ENCODE data around the gene MSL3B.
"Not testable (repeated sequence)": the region's sequence is repeated elsewhere in the genome, so short reads cannot be mapped to it uniquely, and the experiment has no call there.

MSL3B gene

GRCh38 chr2:233867993-233868532, at the start of gene MSL3B:
Gene MSL3B, minus strand, starts transcription at chr2:233868386.
- peak; percentile 59 for DNase-seq

GRCh38 chr2:233917116-233917515, 48.9 kb upstream of the MSL3B start, which contains the start of gene TRPM8:
Gene TRPM8, plus strand, starts transcription at chr2:233917373. Its CDS starts 9,165 bp downstream, at chr2:233926538.
- no peak for DNase-seq

DNA sequence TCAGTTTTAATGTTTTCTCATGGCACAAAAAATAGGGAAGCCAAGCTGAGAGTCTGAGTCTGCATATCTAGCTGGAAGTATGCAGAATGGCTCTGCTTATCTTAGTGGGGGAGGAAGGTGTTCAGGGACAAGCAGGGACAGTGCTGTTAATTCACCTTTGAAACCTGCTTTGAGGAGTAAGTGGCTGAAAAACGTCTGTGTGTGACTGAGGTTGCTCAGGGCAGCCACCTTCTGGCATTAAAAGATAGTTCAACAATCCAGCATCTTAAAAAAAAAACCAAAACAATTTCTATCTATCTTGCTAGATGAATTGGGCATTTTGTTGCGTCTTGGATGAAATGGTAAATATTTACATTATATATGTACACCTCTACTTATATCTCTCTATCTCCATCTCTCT, 46.9 kb upstream of the MSL3B start:
- no peak for DNase-seq

DNA sequence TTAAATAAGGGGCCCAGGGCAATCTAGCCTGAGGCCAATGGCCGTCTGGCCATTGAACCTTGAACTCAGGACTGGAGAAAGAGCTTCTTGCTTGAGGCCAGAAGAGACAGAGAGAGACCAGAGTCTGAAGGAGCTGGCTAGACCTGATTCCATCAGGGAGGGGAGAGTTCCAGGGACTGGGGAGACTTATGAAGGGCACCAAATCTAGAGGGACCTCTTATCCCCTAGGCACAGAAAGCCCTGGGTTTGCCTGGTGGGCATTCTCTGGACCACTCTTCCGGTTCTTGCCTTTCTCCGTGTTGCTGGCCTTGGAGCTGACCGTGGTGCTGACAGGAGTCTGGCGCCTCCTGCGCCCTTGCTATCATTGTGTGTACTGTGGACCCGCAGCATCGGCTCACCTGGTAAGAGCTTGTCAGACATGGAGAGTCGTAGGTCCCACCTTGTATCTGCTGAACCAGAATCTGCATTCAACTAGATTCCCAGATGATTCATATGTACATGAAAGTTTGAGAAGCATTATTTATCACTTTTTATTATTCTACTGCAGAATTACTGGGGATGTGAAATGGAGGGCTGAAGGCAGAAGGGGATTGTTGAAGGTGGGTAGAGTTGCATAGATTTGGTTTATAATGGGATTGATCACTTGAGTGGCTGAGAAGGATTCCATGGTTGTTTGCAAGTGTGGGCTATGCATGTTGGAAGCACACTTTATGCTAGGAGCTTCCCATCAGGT, 44.7 kb upstream of the MSL3B start:
- DNase-seq, result no peak

GRCh38 chr2:233907627-233908026, 39.4 kb upstream of the MSL3B start:
- DNase-seq, result no peak

GRCh38 chr2:233905945-233906344, 37.8 kb upstream of the MSL3B start:
- DNase-seq, result no peak

- DNase-seq, result no peak
Observed at GRCh38 chr2:233901884-233902283, 33.7 kb upstream of the MSL3B start.

DNA sequence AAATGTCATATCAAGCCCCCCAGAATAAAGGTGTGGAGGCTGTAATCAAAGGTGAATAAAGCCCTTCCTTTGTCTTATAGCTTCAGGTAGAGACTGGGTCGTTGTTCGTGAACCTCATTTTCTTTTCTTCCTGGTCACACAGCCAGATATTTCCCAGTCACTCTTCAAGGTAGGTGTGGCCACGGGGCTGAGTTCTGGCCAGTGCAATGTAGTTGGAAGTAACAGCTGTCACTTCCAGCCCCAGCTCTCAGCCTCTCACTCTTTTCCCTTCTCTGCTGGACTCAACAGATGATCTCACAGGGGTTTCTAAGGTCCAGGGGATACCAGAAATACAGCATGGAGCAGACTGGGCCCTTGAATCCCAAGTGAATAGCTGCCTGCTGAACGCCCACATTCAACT, 33.2 kb upstream of the MSL3B start:
- DNase-seq, result no peak

DNA sequence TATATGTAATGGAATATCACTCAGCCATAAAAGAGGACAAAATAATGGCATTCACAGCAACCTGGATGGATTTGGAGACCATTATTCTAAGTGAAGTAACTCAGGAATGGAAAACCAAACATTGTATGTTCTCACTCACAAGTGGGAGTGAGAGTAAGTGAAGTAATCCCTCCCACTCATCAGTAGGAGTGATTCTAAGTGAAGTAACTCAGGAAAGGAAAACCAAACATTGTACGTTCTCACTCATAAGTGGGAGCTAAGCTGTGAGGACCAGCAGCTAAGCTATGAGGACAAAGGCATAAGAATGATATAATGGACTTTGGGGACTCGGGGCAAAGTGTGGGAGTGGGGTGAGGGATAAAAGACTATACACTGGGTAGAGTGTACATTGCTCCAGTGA, 28.1 kb upstream of the MSL3B start:
- DNase-seq, result not testable (repeated sequence)

- no peak for DNase-seq
Observed at GRCh38 chr2:233892793-233893192, 24.6 kb upstream of the MSL3B start.

DNA sequence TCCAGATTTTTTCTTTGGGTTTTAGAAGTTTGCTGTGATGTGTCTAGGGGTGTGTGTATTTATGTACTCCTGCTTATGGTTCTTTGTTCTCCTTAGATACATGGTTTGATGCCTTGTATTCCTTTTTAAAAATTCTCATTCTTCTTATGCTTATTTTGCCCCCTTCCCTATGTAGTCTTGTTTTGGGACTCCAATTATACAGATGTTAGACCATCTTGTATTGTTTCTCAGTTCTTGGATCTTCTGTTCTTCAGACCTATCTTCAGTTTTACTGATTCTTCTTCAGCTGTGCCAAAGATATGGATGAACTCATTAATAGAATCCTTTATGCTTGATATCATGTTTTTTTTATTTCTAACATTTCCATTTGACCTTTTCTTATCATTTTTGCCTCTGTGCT, 14.2 kb upstream of the MSL3B start:
- DNase-seq, result no peak

DNA sequence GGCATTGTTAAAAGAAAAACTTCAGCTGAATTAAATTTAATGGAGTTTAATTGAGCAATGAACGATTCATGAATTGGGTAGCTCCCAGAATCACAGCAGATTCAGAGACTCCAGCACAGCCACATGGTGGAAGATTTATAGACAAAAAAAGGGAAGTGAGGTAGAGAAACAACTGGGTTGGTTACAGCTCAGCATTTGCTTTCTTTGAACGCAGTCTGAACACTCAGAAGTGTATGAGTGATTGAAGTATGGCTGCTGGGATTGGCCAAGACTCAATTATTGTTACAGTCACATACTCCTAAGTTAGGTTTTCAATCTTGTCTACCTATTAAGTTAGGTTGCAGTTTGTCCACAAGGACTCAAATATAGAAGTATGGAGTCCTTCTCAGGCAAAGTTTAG, 3.9 kb upstream of the MSL3B start:
- not testable (repeated sequence) for DNase-seq

DNA sequence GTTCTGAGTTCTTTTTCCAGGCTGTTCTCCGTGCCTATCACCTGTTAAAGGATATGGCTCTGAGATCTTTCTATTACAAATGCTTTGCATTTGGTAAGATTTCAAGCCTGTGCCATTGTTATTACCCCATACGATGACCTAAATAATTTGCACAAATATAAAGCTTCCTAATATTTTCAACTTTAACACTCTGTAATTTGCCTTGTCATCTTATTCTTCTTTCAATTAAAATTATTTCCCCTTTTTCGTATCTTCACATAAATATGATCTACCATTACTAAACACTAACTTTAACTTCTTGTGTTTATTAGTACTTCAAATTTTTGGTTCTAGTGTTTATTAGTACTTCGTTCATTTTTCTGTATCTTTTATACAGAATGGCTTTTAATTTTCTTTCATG, 3.2 kb upstream of the MSL3B start:
- DNase-seq, result no peak

DNA sequence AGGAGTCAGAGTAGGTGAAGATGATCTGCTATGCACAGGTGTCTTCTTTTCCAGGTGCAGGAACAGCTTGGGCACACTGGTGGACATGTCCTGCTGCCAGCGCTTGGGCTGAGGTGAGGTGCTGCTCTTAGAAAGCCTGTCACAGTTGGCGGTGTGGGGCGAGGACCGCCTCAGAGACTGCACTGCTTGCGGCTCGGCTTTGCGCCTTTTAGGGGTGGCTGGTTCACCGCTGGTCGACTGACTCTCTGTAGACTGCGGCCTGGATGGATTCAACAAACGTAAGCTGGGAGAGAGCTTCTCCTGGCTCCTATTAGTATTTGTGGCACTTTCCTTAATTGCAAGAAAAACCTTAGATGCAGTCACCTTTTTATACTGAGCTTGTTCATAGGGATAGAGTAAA, 1.7 kb downstream of the MSL3B start:
- no peak for DNase-seq

DNA sequence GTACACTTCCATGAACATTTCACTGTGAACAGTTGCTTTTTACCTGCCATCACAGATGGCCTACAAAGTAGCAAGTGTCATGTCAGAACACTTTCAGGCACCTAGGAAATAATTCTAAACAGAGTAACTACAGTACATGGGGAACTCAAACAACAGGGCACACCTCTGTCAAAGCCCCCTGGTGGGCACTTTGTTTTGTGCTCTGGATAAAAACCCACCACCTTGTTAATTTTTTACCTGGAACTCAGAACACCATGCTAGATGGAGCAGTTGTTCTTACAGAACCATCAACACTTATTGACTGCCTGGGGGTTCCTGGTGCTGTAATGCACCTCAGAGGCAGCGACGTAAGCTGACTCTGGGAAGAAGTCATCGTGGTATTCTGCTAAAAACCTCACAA, 2.3 kb downstream of the MSL3B start:
- no peak for DNase-seq

DNA sequence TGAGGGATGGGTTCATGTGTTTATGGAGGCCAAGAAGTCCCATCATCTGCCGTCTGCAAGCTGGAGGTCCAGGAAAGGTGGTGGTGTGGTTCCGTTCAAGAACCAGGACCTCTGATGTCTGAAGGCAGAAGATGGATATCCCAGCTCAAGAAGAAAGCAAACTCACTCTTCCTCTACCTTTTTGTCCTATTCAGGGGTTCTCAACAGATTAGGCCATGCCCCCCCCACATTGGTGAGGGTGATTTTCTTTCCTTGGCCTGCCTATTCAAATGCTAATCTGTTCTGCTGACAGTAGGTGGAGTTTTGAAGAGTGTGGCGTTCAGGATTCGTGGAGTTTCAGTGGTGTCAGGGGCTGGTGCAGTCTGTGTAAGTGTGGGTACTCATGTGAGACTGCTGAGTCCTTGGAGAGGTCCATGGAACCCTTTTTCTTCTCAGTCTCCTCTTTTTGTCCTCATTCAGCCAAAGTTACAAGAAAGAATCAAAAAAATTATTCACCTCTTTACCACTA, 5.9 kb downstream of the MSL3B start:
- no peak for DNase-seq

DNA sequence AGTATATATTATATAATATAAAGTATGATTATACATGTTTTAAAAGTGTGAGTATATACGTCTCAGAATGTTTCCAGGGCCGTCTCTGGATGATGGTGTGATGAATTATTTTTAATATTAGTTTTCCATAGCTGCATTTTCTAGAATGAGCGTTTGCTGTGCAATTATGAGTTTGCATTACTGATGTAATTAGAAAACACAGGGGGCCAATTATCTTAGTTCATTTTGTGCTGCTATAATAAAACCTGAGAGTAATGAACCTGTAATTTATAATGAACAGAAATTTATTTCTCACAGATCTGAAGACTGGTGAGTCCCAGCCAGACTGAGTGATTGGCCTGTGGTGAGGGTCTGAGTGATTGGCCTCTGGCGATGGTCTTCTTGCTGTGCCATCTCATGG, 9.9 kb downstream of the MSL3B start:
- no peak for DNase-seq

- DNase-seq, result peak; percentile 38
Observed at GRCh38 chr2:233857511-233858141, 10.6 kb downstream of the MSL3B start.

- DNase-seq, result no peak
Observed at GRCh38 chr2:233856184-233856583, 12.0 kb downstream of the MSL3B start.

- DNase-seq, result no peak
Observed at GRCh38 chr2:233855345-233855744, 12.8 kb downstream of the MSL3B start.

DNA sequence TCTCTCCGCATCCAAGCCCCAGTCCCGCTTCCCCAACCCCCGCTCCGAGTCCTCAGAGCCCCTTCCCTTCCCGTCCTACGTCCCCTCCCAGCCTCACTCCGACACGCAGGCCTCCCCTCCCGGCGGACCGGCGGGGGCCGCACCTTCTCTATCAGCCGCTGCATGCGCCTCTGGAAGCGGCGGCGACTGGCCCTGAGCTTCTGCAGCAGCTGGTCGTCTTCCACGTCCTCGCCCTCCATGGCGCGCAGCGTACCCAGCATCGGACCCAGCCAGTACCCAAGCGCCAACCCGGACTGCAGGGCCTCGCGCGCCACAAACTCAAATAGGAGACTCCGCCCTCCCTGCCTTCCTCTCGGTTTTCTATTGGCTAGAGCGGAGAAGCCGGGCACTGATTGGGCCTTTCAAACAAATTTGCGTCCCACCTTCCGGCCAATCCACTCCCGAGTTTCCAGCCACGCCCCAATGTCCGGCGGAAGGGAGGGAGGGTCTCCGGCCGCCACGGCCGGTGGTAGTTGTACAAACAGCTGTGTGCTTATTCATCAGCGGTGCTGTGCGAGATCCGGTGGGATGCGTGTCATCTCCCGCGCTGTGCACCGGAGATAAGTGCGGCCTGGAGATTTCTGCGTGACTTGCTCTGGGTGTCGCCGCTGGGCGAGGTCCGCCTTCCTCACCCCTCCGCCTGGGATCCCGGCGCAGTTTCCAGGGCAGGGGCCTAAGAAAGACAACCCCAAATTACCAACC, 13.8 kb downstream of the MSL3B start, which contains the start of gene HJURP:
TSS of gene HJURP (minus strand) at position 295 of the 741 bp plus-strand sequence. CDS start at position 260, 35 bp downstream.
- peak; percentile 90 for DNase-seq

GRCh38 chr2:233853883-233854240, 14.3 kb downstream of the MSL3B start:
- no peak for DNase-seq

GRCh38 chr2:233853353-233853752, 14.8 kb downstream of the MSL3B start:
- DNase-seq, result no peak

Data from CD4-positive, alpha-beta T cell treated with Interleukin-15 for 1 hour (primary cell).